ENCODE results near the gene MPZL1. TPM values are rescaled to one million over a fixed set of nuclear protein-coding genes. Genes with fewer than 3 reads are reported as not detected.

The MPZL1 gene
- total RNA-seq, 3 donors from 2014 or later = 95.6 to 117 (median 103) TPM

DNA sequence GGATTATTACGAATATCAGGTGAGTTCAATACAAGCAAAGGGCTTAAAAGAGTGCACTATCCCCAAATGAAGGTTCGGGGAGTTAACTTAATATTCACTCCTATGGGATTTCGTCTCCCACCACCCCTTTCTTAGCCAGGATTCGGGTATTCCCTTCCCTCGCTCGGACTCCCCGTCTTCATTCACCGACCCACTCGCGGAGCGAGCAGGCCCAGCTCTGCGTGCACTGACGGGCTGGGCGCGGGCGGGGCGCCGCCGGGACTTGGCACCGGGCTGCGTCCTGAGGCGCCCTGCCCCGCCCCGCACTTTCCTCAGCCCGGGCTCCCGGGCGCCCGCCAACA, 7.7 kb upstream of the MPZL1 start:
- peaks cover 10% of the 10 kb centered on the region for H3K4me1 ChIP-seq (ENCODE audit: low read depth)
- H3K4me3 ChIP-seq = peak overlapping the region; percentile 57
- ATAC-seq (peak; percentile 87), DNase-seq (peak in 2 of 3 donors; percentile 88 to 92)
- H3K36me3 ChIP-seq (ENCODE audit: low read depth) = no peaks in the 10 kb centered on the region
- TF ChIP-seq, protein P1, sequence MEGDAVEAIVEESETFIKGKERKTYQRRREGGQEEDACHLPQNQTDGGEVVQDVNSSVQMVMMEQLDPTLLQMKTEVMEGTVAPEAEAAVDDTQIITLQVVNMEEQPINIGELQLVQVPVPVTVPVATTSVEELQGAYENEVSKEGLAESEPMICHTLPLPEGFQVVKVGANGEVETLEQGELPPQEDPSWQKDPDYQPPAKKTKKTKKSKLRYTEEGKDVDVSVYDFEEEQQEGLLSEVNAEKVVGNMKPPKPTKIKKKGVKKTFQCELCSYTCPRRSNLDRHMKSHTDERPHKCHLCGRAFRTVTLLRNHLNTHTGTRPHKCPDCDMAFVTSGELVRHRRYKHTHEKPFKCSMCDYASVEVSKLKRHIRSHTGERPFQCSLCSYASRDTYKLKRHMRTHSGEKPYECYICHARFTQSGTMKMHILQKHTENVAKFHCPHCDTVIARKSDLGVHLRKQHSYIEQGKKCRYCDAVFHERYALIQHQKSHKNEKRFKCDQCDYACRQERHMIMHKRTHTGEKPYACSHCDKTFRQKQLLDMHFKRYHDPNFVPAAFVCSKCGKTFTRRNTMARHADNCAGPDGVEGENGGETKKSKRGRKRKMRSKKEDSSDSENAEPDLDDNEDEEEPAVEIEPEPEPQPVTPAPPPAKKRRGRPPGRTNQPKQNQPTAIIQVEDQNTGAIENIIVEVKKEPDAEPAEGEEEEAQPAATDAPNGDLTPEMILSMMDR (IDR thresholded peaks at IDR 0.05) = no peak
- H3K9me3 ChIP-seq = no peaks in the 10 kb centered on the region
- intact Hi-C loops (cut with DNase I, micrococcal nuclease) = no loop called here

GRCh38 chr1:167714439-167715156, 7.2 kb upstream of the MPZL1 start:
- H3K36me3 ChIP-seq (ENCODE audit: low read depth) = no peaks in the 10 kb centered on the region
- H3K4me3 ChIP-seq = peak overlapping the region; percentile 57
- TF ChIP-seq, protein P1 (IDR thresholded peaks at IDR 0.05) = no peak
- peaks cover 10% of the 10 kb centered on the region for H3K4me1 ChIP-seq (ENCODE audit: low read depth)
- H3K9me3 ChIP-seq = no peaks in the 10 kb centered on the region
- intact Hi-C loops (cut with DNase I, micrococcal nuclease) = no loop called here
- ATAC-seq = peak; percentile 66
- peak; percentile 92 to 95 (median 93) for DNase-seq

DNA sequence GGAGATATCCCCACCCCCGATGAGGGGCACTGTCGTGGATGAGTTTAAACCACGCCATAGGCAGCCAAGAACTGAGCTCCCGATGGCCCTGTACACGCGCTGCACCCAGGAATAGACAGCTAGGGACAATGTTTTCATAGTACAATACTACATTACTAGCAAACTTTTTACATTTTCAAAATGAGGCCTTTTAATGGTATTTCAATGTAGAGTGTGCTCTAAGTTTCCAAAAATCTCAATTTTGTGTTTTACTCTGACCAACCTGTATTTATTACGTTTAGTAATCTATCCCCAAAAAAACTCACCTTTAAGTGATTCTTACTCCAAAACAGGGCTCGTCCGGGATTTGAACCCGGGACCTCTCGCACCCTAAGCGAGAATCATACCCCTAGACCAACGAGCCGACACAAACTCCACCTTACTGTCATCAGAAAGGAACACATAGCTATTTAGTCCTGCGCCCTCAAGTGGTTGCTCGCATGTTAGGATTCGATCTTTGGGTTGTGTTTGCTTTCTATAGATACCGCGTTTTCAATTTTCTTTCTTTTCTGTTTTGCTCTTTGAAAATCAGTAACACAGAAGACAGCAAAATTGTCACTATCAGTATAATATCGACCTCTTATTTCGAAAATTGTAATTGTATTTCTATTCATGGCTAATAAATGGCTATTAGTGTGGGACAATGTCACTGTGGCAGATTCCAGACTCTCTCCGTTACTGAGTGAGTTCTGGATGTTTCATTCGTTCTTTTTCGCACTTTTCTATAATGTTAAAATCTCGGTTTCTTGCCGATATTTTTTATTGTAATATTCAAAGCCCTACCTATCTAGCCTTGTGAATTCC, 6.4 kb upstream of the MPZL1 start:
- Histone ChIP-seq H3K4me3 (peak overlapping the region; percentile 18), H3K36me3 (ENCODE audit: low read depth) (no peaks in the 10 kb centered on the region), H3K9me3 (no peaks in the 10 kb centered on the region), H3K4me1 (ENCODE audit: low read depth) (peaks cover 10% of the 10 kb centered on the region)
- intact Hi-C loops (cut with DNase I, micrococcal nuclease) = no loop called here
- TF ChIP-seq, protein P1 (IDR thresholded peaks at IDR 0.05) = peak; percentile 73
- DNase-seq = peak; percentile 79 to 96 (median 90)
- ATAC-seq = peak; percentile 70

DNA sequence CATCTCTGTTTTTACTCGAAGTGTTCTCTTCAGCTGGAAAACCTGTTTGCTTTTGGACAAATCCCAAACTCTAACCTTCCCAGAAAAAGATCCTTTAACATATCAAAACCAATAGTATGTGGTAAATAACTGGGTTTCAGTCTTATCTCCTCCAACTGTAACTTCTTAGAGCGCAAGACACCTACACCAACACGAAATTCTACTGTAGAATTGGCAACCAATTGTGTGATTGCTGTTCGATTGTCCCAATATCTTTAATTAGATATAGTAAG, 5.8 kb upstream of the MPZL1 start:
- TF ChIP-seq, protein P1 (IDR thresholded peaks at IDR 0.05) = no peak
- DNase-seq = no peak

DNA sequence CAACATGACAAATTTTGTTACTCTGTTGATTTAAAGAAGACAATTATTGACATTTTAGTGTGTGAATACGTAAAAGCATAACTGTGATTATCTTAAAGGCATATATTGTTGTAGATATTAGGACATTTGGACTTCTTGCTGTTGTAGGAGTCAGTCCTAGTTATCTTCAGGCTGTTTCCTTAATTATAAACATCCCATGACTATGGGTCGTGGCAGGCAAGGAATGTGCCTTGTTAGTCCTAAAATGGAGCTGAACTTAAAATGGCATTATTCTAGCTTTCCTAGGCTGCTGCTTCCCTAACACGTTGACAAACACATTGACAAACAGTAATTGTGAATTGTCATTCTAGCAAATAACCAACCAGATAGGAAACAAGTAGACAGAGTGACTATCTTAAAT, 4.4 kb upstream of the MPZL1 start:
- Histone ChIP-seq H3K9me3 (no peaks in the 10 kb centered on the region), H3K4me3 (no peak overlapping the region), H3K4me1 (ENCODE audit: low read depth) (peaks cover 4% of the 10 kb centered on the region), H3K36me3 (ENCODE audit: low read depth) (no peaks in the 10 kb centered on the region)
- DNase-seq (no peak), ATAC-seq (no peak)
- intact Hi-C loops (cut with DNase I, micrococcal nuclease) = no loop called here
- TF ChIP-seq, protein P1 (IDR thresholded peaks at IDR 0.05) = no peak

More for the DNA sequence above, 5.8 kb upstream of the MPZL1 start:
- intact Hi-C loops (cut with DNase I, micrococcal nuclease) = no loop called here
- Histone ChIP-seq H3K4me1 (ENCODE audit: low read depth) (peaks cover 10% of the 10 kb centered on the region), H3K36me3 (ENCODE audit: low read depth) (no peaks in the 10 kb centered on the region), H3K9me3 (no peaks in the 10 kb centered on the region), H3K4me3 (peak overlapping the region; percentile 9)
- ATAC-seq = no peak

Data from mucosa of descending colon (tissue), 3 donors.